ENCODE results near the gene AUTS2.

The AUTS2 gene

DNA sequence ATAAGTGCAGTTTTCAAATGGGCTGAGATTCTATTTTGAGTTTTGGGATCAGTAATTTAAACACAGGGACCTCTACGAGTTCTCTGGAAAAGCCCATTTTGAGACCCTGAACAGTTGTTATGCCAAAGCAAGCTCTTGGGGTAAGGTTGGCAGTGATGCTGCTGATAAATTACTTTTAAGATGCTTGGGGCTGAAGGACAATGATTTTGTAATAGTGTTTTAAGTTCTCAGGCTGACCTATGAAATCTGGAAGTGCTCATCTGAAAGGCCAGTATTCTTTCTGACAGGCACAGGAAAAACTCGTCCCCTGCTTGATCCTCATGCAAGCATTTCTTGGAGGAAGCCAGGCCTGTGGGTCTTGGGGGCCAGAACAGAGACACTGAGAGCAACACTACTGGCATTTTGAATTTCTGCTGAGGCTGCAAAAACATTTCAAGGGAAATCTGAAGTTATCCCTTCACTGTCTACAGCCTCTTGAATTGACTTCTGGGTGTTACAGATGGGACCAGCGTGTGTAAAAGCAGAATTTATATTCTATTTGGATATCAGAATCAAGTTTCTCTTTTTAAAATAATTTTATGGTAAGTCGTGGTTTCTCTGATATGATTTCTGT is 79.7 kb downstream of the AUTS2 start:
- H3K27ac ChIP-seq, result peak overlapping the region in 9 of 21 experiments; percentile 1 to 48 (median 22)

DNA sequence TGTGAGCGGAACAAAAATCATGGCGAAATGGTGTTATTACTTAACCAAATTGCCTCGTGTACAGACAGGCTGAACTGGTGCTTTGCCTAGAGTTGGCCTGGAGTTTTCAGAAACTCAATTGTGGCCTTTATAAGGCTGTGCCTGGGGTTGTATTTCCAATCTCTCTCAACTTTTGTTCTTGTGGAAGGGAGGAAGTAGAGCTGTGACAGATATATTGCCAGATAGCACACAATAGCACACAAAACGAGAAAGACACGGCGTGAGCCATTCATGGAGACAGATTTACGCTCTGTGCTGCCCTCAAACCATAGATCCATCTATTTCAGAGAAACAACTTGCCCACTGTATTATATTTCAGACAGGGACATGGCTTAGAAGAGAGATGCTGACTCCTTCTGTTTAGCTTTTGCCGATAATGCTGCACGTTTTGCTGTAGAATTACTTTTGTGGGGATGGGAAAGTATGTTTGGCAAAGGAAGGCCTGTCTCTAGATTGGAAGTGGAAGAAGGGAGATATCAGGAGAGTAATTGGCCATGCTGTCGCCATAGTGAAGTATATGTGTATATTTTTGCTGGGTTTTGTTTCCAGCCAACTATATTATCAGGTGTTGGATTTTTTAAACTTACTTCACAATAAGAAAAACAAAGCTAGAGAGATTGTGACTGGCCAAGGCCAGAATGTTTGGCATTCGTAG is 80.4 kb downstream of the AUTS2 start:
- H3K27ac ChIP-seq, result peak overlapping the region in 9 of 21 experiments; percentile 1 to 48 (median 26)
- no peak overlapping the region for H3K4me3 ChIP-seq

More for the DNA sequence above, 79.7 kb downstream of the AUTS2 start:
- H3K4me3 ChIP-seq, result no peak overlapping the region

DNA sequence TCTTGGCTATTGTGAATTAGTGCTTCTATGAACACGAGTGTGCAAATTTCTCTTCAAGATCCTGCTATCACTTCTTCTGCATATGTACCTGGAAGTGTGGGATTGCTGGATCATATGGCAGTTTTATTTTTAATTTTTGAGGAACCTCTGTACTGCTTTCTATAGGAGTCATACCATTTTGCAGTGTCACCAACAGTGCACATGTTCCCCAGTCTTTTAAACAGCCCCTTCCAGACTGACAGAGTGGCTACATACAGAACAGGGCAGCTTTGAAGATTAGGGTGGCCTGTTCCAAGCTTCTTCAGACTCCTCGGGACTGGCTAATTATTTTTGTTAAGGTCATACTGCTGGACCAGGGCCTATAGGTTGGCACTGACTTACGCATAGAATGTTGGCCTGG is 82.9 kb downstream of the AUTS2 start:
- H3K27ac ChIP-seq, result no peak overlapping the region
- no peak overlapping the region for H3K4me3 ChIP-seq

DNA sequence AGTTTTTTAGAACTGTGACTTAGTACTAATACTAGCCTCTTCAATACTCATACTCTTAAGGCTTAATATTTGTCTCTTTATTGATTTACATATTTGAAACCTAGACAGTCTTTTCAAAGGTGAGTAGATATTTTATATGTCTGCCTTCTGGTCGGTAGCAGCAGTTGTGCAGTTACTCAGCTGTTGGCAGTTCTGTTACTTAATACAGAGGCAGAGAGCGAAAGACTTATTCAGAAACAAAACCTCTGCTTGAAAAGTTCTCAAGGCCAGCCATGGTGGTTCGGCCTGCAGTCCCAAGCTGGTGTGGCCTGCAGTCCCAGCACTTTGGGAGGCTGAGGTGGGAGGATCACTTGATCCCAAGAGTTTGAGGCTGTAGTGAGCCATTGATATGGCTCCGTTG is 84.2 kb downstream of the AUTS2 start:
- Histone ChIP-seq H3K27ac (no peak overlapping the region), H3K4me3 (no peak overlapping the region)

DNA sequence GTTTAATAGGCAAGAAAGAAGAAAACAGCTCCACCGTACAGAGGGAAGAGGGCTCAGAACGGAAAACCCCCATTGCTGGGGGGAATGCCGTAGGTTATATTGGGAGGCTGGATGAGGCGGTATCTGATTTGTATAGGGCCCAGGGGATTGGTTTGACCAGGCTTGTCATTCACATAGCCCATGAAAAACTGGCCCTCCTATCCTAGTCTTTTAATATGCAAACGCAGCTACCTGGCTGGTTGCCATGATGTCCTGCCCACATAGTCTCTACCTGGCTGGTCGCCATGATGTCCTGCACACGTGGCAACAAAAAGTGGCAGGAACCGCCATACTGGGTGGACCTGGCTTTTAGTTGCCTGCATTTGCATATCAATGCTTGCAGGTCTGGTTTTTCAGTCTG is 84.7 kb downstream of the AUTS2 start:
- H3K4me3 ChIP-seq, result no peak overlapping the region

DNA sequence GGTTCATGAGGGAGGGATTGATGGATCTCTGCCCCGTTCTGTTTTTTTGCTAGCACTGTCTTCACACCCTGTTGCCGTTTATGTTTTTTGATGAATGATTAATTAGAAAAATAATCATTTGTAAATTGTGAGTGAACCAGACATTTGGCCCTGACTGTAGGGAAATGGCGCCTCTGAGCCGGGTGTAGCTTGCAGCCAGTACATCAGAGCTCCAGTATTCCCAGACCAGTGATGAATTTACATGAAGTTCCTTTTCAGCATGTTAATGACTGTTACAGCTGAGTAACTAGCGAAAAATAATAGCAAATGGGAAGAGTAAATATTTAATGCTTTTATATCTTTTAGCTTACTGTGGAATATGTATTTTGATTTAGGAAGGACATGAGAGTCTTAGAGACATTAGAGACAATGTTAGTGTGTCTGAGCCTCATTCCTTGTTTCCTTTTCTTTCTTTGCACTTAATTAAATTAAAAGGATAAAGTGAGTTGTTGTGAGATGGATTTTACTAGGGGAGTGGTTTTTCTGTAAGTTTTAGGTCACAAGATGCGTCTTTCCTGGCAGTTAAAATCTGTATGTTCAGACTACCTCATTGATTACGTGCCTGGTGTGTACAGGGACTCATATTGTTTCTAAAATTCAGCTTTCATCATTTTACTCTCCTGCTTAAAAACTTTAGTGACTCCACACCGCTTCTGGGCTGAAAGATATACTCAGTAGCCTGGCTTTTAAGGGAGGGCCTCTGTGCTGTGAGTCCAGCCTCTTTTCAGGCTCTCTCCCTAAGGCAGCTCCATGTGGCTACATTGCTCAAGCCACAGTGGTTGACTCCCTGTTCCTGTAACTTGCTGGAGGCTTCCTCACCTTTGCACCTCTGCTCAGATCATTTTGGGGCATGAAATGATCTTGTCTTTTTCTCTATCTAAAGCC is 86.4 kb downstream of the AUTS2 start:
- H3K4me3 ChIP-seq, result no peak overlapping the region
- H3K27ac ChIP-seq, result no peak overlapping the region

More for the DNA sequence above, 84.7 kb downstream of the AUTS2 start:
- H3K27ac ChIP-seq, result no peak overlapping the region

DNA sequence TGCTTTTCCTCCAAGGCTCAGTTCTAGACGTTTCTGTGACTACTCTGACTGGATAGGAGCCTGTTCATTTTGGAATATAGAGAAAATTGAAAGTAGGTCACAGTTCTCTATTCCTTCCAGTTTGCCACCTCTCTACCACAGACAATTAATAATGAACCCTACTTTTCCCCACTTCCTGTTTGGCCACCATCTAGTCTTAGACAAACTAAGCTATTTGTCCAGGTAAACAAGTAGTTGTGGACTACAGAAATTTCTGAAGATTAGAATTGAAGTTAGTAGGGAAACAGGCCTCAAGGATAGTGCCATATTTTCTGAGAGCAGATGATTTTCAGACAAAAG is 87.0 kb downstream of the AUTS2 start:
- Histone ChIP-seq H3K4me3 (no peak overlapping the region), H3K27ac (no peak overlapping the region)

DNA sequence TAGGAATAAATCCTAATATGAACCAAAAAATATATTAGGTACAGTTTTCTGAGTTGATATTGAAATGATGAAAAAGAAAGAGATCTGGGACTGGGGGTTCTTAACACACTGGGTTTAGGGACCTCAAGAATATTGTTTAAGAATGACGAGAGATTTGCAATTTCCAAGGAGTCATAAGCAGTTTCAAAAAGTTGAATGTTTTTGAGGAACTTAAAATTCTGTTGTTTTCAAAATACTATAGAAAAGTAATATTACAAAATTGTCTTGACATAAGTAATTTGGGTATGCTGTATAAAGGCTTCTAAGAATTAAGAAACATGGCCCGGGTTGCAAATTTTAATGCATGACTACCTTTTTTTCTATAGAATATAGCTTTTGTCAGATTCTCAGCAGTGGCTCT is 88.1 kb downstream of the AUTS2 start:
- Histone ChIP-seq H3K27ac (no peak overlapping the region), H3K4me3 (no peak overlapping the region)

DNA sequence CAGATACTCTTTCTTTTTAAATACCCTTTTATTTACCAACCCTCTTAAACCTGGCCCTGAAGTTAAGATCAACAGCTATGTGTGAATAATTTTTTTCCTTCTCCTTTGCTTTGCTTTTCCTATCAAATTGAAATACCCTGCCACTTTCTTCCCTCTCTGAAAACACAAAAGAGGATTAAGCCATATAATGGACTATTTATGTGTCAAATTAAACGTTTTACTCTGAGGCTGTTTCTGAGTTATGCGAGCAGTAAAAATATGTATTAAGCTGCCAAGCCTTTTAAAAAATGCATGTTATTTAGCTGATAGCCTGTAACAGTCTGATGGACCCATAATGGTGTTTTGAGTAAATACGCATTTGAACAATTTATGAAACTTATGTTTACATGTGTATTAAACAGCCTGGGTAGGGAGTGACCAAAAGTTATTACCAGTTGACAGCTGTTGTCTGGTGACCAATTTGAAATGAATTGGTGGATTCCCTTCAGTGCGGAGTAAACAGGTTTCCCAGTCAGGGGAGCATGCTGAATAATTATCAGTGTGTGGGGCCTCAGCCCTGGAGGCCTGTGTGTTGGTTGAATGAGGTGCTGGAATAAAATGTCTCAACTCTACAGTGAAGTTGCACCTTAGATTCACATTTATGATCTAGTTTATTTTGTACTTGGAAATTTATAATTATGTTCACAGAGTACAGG is 89.6 kb downstream of the AUTS2 start:
- Histone ChIP-seq H3K27ac (no peak overlapping the region), H3K4me3 (no peak overlapping the region)

DNA sequence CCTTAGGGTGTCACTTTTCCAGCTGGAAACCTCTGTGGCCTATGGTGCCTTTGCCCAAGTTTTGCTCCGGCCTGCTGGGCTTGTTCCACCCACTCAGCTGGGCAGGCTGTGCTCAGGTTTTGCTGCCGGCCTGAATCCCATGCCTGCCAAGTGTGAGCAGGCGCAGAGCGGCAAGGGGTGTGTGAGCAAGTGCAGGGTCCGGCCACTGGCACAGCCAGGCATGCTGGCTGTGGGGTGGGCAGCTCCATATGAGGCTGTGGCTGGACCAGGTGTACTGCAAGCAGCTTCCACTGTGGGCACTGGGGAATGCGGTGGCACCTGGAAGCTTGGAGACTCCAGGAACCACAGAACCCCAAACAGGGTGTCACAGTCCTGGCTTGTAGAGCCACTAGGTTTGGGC is 92.1 kb downstream of the AUTS2 start:
- Histone ChIP-seq H3K4me3 (no peak overlapping the region), H3K27ac (no peak overlapping the region)

DNA sequence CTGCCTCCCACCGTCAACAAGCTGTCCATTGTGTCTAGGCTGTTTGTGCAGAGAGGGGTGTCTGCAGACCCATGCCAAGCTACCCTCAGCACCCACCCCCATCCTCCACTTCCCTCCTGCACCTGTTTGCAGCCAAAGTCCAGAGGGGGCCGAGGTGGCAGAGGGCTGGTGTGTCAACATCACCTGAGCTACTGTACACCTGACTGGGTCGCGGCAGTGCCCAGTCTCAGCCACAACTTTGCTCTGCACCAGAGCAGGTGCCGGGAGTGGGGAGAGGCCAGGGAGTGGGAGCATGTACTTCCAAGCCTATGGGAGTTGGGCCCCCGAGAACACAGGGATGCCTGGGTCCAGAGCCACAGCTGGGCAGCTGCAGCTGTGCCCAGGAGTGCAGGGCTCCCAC is 93.1 kb downstream of the AUTS2 start:
- Histone ChIP-seq H3K4me3 (no peak overlapping the region), H3K27ac (no peak overlapping the region)

DNA sequence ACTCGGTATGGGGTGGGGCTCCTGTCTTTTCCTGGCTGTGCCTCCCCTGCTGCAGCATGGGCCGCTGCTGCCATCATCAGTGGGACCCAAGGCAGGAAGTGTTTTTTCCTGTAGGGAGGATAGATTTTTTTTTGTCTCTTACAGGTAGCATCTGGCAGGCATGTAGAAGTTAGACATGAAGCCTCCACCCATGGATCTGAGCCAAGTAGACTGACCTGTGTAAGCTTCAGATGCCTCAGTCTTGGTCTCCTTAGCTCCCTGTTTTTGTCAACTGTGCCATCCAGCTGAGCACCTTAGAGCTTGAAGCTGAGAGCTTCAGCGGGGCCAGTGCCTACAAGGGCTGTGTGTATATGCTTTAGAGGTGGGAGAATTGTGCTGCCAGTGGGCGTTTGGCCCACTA is 93.5 kb downstream of the AUTS2 start:
- Histone ChIP-seq H3K4me3 (no peak overlapping the region), H3K27ac (no peak overlapping the region)

DNA sequence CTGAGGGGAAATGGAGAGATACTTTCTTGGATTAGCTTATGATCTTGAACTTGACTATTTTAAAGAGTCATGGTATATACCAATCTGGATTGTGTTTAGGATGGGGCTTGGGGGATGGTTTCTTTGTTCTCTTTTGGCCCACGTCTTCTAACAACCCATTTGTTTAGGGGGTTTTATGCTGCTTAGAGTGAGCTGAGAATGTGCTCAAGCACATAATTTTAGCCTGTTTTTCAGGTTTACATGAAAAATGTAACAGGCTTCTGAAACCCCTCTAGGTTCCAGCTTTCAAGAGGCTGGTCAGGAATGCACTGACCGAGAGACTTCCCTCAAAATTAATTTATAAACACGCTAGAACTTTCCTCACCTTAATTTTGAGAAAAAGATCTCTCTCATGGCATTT is 94.3 kb downstream of the AUTS2 start:
- Histone ChIP-seq H3K4me3 (no peak overlapping the region), H3K27ac (no peak overlapping the region)

DNA sequence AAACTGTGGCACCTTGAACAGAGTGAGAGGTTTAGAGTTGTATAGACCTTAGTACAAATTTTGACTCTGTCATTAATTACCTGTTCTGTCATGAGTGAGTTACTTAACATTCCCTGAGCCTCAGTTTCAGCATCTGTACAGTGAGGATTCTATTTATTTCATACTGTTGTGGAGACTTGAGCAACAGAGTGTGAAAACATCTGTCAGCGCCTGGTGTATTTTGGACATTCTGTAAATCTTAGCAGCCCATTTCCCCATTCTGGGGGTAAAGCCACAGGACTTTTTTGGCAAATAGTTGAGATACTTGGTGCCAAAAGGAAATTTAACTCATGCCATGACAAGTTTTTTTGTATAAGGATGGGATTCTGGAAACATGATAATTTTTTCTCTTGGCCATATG is 94.8 kb downstream of the AUTS2 start:
- Histone ChIP-seq H3K27ac (no peak overlapping the region), H3K4me3 (no peak overlapping the region)

DNA sequence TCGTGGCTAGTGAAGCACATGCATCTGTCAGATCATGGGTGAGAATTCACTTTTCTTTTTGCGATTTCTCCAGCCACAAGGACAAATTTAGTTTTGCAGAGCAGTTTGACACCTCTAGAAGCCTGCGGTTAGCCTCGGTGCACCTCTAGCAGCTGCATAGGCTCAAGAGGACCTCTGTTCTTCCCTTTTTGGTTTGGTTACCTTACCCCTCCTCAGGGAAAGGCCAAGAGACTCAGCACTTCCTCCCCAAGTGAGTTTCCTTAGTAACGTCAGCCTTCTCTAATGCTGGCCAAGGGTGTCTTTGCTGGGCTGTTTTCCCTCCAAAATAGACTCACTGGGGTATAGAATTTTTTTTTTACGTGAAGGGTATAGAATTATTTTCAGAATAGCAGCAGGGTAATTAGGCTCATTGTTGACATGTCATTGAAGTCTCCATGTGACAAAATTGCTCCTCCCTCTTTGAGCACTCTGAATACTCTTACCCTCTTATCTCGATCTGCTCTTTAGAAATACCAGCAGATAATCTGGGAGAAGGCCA is 97.8 kb downstream of the AUTS2 start:
- Histone ChIP-seq H3K27ac (peak overlapping the region in 1 of 21 experiments; percentile 16), H3K4me3 (no peak overlapping the region)

DNA sequence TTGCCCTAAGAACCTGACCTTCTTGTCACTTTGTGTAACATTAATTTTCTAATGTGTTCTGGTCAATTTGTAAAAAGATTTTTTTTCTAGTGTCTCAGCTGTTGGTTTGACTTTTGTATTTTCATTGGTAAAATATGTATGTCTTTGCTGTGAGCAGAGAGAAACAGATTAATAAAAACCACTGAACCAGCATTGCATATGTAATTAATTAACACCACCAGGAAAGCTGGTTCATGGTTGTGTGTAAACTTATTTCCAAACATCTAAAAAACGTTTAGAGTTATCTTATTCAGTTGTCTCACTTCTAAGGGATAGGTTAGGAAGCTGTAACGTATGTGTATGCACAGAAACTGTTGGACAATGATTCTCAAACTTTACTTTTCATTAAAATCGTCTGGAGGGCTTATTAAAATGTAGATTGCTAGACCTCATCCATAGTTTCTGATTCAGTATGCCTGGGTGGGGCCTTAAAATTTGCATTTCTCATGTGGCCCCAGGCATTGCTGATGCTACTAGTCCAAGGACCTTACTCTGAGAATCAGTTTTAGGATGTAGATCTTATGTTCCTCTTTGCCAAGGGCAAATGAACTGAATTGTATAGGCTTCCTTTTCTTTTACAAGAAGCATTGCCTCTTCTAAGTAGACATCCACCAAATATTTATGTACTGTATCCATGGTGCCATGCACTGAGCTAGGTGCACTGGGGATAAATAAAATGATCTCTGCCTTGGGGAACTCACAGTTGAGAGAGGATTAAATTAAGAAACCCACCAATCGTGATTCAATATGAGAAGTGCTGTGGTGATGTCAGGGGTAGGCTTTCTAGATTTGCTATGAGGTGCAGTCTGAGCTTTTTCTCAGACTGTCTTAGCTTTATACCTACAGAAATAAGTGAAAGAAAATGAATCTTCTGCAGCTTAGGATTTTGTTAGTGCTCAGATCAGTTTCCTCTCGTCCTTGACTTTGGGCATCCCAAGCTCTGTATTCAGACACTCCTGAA is 98.7 kb downstream of the AUTS2 start:
- no peak overlapping the region for H3K27ac ChIP-seq
- H3K4me3 ChIP-seq, result no peak overlapping the region

DNA sequence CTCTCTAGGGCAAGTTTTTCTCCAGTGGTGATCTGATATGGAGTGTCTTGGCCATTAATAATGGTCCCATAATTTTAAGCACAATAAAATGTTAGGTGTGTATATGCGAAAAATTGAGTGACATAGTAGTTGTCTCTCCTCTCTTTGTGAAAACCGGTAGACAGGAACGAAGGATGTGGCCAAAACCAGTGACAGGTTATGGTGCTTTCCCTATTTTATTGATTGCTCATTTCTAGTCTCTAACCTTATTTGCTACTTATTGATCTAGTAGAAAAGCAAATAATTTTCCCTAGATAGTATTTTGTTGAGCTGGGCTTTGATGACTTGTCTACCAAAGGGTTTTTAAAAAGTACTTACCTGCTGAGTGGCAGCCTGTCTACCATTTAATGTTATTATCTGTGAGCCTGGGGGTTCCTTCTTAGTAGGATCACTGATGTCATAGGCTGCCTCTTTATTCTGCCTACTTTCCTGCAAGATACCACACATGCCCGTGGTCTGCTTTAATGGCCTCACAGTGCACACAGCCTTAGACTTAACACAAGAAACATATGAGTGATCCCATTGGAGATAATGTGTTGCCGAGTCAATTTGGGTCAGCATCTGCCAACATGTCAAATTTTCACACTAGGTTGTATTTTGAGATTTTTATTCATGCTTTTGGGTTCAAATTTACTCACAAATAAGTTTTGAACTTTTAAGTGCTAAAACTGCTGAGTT is 100.0 kb downstream of the AUTS2 start:
- Histone ChIP-seq H3K27ac (no peak overlapping the region), H3K4me3 (no peak overlapping the region)

DNA sequence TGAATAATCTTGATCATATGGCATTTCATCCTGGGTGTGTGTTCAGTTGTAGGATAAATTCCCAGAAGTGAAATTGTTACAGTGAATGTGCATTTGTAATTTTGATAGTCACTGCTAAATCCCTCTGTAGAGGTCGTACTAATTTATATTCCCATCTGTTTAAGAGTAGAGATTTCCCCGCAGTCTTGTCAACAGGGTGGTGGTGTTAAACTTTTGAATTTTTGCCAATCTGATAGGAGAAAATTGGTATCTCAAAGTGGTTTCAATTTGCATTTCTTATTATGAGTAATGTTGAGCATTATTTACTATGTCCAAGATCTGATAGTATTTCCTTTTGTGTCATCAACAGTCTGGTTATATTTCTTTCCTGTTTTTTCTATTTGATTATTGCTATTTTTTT is 101.7 kb downstream of the AUTS2 start:
- Histone ChIP-seq H3K4me3 (no peak overlapping the region), H3K27ac (no peak overlapping the region)
